GM18861 (cell line): ENCODE measurements around the gene SLC7A14.

ENCODE experiments used
- ATAC-seq: cut with Tn5 transposase; IDR thresholded peaks from one replicate; pipeline ENCODE4 v1.9.1; 2021; ENCODE audit not compliant: unreplicated experiment

Gene SLC7A14

GRCh38 chr3:170539897-170540296, 46.0 kb downstream of the SLC7A14 start:
- no peak for ATAC-seq

GRCh38 chr3:170536712-170537111, 49.2 kb downstream of the SLC7A14 start:
- no peak for ATAC-seq

GRCh38 chr3:170534227-170534626, 51.6 kb downstream of the SLC7A14 start:
- ATAC-seq = no peak

- no peak for ATAC-seq
Measured at GRCh38 chr3:170532573-170532972, 53.3 kb downstream of the SLC7A14 start.

GRCh38 chr3:170531657-170532335, 54.1 kb downstream of the SLC7A14 start:
- no peak for ATAC-seq

GRCh38 chr3:170531054-170531453, 54.8 kb downstream of the SLC7A14 start:
- no peak for ATAC-seq

- no peak for ATAC-seq
Measured at GRCh38 chr3:170529912-170530311, 56.0 kb downstream of the SLC7A14 start.

- no peak for ATAC-seq
Measured at GRCh38 chr3:170529346-170529745, 56.5 kb downstream of the SLC7A14 start.

- ATAC-seq = no peak
Measured at GRCh38 chr3:170528726-170529125, 57.1 kb downstream of the SLC7A14 start.

- no peak for ATAC-seq
Measured at GRCh38 chr3:170524073-170524472, 61.8 kb downstream of the SLC7A14 start.

GRCh38 chr3:170523248-170523647, 62.6 kb downstream of the SLC7A14 start:
- no peak for ATAC-seq

GRCh38 chr3:170522201-170522600, 63.7 kb downstream of the SLC7A14 start:
- no peak for ATAC-seq

GRCh38 chr3:170520996-170521395, 64.9 kb downstream of the SLC7A14 start:
- no peak for ATAC-seq

GRCh38 chr3:170517242-170517945, 68.5 kb downstream of the SLC7A14 start:
- ATAC-seq = no peak

- ATAC-seq = no peak
Measured at GRCh38 chr3:170513642-170514041, 72.2 kb downstream of the SLC7A14 start.

GRCh38 chr3:170511371-170511770, 74.5 kb downstream of the SLC7A14 start:
- no peak for ATAC-seq

GRCh38 chr3:170508839-170509238, 77.0 kb downstream of the SLC7A14 start:
- ATAC-seq = no peak

- no peak for ATAC-seq
Measured at GRCh38 chr3:170508291-170508690, 77.6 kb downstream of the SLC7A14 start.

GRCh38 chr3:170507063-170507462, 78.8 kb downstream of the SLC7A14 start:
- no peak for ATAC-seq

GRCh38 chr3:170506556-170506955, 79.3 kb downstream of the SLC7A14 start:
- ATAC-seq = no peak

- no peak for ATAC-seq
Measured at GRCh38 chr3:170502297-170502696, 83.6 kb downstream of the SLC7A14 start.

- no peak for ATAC-seq
Measured at GRCh38 chr3:170500995-170501394, 84.9 kb downstream of the SLC7A14 start.

GRCh38 chr3:170500462-170500861, 85.4 kb downstream of the SLC7A14 start:
- ATAC-seq = no peak
